ENCODE data around the gene TNPO2. TPM values are rescaled to one million over a fixed set of nuclear protein-coding genes. Genes with fewer than 3 reads are reported as not detected.

The TNPO2 gene
- total and polyA plus RNA-seq, 2 of the 13 experiments (the other 11 are each of a cell fraction or from before 2014, with no cell fraction given), result 31.7 to 61.0 TPM

DNA sequence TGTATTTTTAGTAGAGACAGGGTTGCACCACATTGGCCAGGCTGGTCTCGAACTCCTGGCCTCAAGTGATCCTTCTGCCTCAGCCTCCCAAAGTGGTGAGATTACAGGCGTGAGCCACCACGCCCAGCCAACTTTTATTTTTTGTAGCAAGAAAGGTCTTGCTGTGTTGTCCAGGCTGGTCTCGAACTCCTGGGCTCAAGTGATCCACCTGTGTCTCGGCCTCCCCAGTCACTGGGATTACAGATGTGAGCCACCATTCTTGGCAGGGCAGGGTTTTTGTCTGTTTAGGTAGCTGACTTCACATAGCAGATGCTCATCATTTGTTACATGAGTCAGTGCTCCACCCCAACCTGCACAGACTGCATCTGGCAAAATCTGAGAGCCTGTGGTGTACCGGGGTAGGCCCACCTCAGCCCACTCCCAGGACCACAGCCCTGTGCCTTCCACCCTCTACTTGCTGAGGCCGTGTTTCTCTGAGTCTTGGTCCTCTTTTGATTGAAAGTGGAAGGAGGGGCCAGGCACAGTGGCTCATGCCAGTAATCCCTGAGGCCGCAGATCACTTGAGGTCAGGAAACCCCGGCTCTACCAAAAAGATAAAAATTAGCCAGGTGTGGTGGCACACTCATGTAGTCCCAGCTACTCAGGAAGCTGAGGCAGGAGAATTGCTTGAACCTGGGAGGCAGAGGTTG lies 4.2 kb upstream of the TNPO2 start:
- FAIRE-seq, result no peak
- H3K27me3 ChIP-seq (ENCODE audit: control insufficient read depth in 1 of 2, insufficient read depth in 2 of 2, low read length in 2 of 2), result no peaks in the 10 kb centered on the region; a peak in 1 of 5 replicates
- no peak for DNase-seq (ENCODE audit: low spot score)
- intact Hi-C loops (cut with micrococcal nuclease; ENCODE audit: unreplicated experiment), result no loop called here
- peaks cover 12% of the 10 kb centered on the region for H4K20me1 ChIP-seq (ENCODE audit: insufficient read depth, low read length)
- H3K9me3 ChIP-seq (ENCODE audit: low read length), result no peaks in the 10 kb centered on the region
- in situ Hi-C loops (cut with HindIII; ENCODE audit: extremely low pct_ligation_motif_present, low pct_unique_long_range_greater_than_20kb), result no loop called here
- POLR2A ChIA-PET, result no interaction called here
- H3K79me2 ChIP-seq (ENCODE audit: insufficient read depth, low read length), result peaks cover 30% of the 10 kb centered on the region
- no peak overlapping the region for H3K4me3 ChIP-seq (replicated peaks in 1 of 3; ENCODE audit: insufficient read depth in 1 of 3, low read depth in 2 of 3, low read length in 3 of 3)
- peaks cover 26% of the 10 kb centered on the region for H3K4me1 ChIP-seq (ENCODE audit: insufficient read depth, low read length)
- no peak for TF ChIP-seq ZNF563 (CRISPR knock-in tag; IDR thresholded peaks at IDR 0.05)
- no peak for TF ChIP-seq ZNF17 (CRISPR knock-in tag; IDR thresholded peaks at IDR 0.05)
- TF ChIP-seq ARNT (IDR thresholded peaks at IDR 0.05), result no peak
- TF ChIP-seq, protein P1, sequence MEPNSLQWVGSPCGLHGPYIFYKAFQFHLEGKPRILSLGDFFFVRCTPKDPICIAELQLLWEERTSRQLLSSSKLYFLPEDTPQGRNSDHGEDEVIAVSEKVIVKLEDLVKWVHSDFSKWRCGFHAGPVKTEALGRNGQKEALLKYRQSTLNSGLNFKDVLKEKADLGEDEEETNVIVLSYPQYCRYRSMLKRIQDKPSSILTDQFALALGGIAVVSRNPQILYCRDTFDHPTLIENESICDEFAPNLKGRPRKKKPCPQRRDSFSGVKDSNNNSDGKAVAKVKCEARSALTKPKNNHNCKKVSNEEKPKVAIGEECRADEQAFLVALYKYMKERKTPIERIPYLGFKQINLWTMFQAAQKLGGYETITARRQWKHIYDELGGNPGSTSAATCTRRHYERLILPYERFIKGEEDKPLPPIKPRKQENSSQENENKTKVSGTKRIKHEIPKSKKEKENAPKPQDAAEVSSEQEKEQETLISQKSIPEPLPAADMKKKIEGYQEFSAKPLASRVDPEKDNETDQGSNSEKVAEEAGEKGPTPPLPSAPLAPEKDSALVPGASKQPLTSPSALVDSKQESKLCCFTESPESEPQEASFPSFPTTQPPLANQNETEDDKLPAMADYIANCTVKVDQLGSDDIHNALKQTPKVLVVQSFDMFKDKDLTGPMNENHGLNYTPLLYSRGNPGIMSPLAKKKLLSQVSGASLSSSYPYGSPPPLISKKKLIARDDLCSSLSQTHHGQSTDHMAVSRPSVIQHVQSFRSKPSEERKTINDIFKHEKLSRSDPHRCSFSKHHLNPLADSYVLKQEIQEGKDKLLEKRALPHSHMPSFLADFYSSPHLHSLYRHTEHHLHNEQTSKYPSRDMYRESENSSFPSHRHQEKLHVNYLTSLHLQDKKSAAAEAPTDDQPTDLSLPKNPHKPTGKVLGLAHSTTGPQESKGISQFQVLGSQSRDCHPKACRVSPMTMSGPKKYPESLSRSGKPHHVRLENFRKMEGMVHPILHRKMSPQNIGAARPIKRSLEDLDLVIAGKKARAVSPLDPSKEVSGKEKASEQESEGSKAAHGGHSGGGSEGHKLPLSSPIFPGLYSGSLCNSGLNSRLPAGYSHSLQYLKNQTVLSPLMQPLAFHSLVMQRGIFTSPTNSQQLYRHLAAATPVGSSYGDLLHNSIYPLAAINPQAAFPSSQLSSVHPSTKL (CRISPR knock-in tag; IDR thresholded peaks at IDR 0.05), result no peak
- no peak for TF ChIP-seq ZNF557 (CRISPR knock-in tag; IDR thresholded peaks at IDR 0.05)
- no peak for TF ChIP-seq POLR2G (IDR thresholded peaks at IDR 0.05; ENCODE audit: low read depth, low read length)
- TF ChIP-seq, protein P2, sequence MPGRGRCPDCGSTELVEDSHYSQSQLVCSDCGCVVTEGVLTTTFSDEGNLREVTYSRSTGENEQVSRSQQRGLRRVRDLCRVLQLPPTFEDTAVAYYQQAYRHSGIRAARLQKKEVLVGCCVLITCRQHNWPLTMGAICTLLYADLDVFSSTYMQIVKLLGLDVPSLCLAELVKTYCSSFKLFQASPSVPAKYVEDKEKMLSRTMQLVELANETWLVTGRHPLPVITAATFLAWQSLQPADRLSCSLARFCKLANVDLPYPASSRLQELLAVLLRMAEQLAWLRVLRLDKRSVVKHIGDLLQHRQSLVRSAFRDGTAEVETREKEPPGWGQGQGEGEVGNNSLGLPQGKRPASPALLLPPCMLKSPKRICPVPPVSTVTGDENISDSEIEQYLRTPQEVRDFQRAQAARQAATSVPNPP (CRISPR knock-in tag; IDR thresholded peaks at IDR 0.05), result no peak
- no peak for TF ChIP-seq MAFK (conservative IDR thresholded peaks at IDR 0.05 in 1 of 2, IDR thresholded peaks at IDR 0.05 in 1 of 2; ENCODE audit: low read length in 2 of 2)
- TF ChIP-seq, protein P3, sequence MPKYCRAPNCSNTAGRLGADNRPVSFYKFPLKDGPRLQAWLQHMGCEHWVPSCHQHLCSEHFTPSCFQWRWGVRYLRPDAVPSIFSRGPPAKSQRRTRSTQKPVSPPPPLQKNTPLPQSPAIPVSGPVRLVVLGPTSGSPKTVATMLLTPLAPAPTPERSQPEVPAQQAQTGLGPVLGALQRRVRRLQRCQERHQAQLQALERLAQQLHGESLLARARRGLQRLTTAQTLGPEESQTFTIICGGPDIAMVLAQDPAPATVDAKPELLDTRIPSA (CRISPR knock-in tag; IDR thresholded peaks at IDR 0.05; ENCODE audit: borderline replicate concordance), result no peak
- TF ChIP-seq, protein P4, sequence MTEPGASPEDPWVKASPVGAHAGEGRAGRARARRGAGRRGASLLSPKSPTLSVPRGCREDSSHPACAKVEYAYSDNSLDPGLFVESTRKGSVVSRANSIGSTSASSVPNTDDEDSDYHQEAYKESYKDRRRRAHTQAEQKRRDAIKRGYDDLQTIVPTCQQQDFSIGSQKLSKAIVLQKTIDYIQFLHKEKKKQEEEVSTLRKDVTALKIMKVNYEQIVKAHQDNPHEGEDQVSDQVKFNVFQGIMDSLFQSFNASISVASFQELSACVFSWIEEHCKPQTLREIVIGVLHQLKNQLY (CRISPR knock-in tag; IDR thresholded peaks at IDR 0.05), result no peak
- no peak for TF ChIP-seq ZNF44 (CRISPR knock-in tag; IDR thresholded peaks at IDR 0.05)
- TF ChIP-seq KDM5B (CRISPR knock-in tag; IDR thresholded peaks at IDR 0.05; ENCODE audit: borderline replicate concordance), result no peak
- TF ChIP-seq ZBTB38 (CRISPR knock-in tag; IDR thresholded peaks at IDR 0.05), result no peak
- no peak for TF ChIP-seq U2AF1 (optimal IDR thresholded peaks at IDR 0.05; ENCODE audit: low read depth, low read length)
- no peak for TF ChIP-seq ZNF253 (CRISPR knock-in tag; IDR thresholded peaks at IDR 0.05; ENCODE audit: borderline replicate concordance)
- no peak for TF ChIP-seq ZNF749 (CRISPR knock-in tag; IDR thresholded peaks at IDR 0.05; ENCODE audit: borderline replicate concordance)
- no peak overlapping the region for H3K4me2 ChIP-seq (ENCODE audit: low read depth, low read length)
- no TSS peak for BruUV-seq (replicated peaks)
- CTCF ChIA-PET (ENCODE audit: low intra/inter-chr PET ratio, low total read pairs), result no interaction called here
- ATAC-seq, result no peak
- H2AFZ ChIP-seq (ENCODE audit: low read length), result no peak overlapping the region
- WGBS (ENCODE audit: low lambda C conversion rate), result 97% methylated on average over 9 of the region's 9 CpGs
- H3K27ac ChIP-seq (ENCODE audit: extremely low read length, insufficient read depth, low read length), result no peak overlapping the region
- H3K36me3 ChIP-seq (replicated peaks in 1 of 2; ENCODE audit: control insufficient read depth in 1 of 2, insufficient read depth in 2 of 2, low read length in 2 of 2), result peaks cover 20 to 31% of the 10 kb centered on the region in 2 experiments
- no peak overlapping the region for H3K9ac ChIP-seq (ENCODE audit: insufficient read depth, low read depth, low read length)
